ENCODE measurements around the gene SPIB.

- TF ChIP-seq EZH2 (IDR thresholded peaks at IDR 0.05) (no peak), FOXP2 (optimal IDR thresholded peaks at IDR 0.05; ENCODE audit: control extremely low read depth, extremely low read length, insufficient read depth) (no peak), POLR2AphosphoS5 (IDR thresholded peaks at IDR 0.05; ENCODE audit: borderline replicate concordance, low read depth, low read length) (no peak)
Observed at GRCh38 chr19:50418176-50419021, at the start of gene SPIB.

All from SK-N-MC (cell line).